Measurements from ENCODE around the gene PPFIA4.
"Not testable (repeated sequence)": the region's sequence is repeated elsewhere in the genome, so short reads cannot be mapped to it uniquely, and the experiment has no call there.

PPFIA4 gene

DNA sequence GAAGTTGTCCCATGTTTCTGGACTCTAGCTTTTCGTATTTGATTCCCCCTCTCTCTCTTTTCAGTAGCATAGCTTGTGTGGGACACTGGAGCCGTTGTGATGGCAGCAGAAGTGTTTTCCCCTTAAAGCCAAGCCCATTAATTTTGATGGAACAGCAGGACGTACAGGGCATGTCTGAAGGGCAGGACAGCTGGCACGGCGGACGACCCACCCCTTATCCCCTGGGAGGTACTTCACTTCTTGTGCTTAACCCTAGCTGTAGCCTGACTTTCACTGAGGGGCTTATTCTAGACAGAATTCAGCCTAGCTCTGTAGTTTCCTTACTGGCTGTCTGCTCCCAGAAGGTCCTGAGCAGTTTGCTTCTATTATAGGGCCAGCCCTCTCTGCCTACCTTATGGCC is 8.6 kb upstream of the PPFIA4 start:
- DNase-seq = peak; percentile 96

DNA sequence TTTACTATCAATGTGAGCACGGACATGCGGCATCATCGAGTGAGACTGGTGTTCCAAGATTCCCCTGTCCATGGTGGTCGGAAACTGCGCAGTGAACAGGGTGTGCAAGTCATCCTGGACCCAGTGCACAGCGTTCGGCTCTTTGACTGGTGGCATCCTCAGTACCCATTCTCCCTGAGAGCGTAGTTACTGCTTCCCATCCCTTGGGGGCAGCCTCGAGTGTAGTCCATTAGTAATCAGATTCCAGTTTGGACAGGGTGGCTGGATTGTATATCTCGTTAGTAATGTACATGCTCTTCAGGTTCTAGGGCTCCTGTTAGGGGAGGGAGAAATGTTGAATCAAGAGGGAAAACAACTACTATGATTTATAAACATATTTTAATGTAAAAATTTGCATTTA is 3.4 kb upstream of the PPFIA4 start:
- not testable (repeated sequence) for DNase-seq

DNA sequence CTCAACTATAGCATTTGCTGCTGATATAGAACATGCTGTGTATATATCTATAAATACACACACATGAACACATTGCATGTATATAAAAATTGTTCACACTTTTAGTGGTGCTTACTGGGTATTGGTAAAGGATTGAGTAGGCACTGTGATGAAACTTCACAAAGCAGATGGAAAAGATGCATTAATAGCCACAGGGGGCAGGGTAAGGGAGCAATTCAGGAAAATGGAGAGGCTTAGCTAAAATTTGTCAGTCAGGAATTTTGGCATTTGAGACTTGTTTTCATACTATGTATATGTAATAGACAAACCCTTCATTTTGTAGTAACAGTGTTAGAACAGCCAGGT is 633 bp upstream of the PPFIA4 start:
- no peak for DNase-seq

DNA sequence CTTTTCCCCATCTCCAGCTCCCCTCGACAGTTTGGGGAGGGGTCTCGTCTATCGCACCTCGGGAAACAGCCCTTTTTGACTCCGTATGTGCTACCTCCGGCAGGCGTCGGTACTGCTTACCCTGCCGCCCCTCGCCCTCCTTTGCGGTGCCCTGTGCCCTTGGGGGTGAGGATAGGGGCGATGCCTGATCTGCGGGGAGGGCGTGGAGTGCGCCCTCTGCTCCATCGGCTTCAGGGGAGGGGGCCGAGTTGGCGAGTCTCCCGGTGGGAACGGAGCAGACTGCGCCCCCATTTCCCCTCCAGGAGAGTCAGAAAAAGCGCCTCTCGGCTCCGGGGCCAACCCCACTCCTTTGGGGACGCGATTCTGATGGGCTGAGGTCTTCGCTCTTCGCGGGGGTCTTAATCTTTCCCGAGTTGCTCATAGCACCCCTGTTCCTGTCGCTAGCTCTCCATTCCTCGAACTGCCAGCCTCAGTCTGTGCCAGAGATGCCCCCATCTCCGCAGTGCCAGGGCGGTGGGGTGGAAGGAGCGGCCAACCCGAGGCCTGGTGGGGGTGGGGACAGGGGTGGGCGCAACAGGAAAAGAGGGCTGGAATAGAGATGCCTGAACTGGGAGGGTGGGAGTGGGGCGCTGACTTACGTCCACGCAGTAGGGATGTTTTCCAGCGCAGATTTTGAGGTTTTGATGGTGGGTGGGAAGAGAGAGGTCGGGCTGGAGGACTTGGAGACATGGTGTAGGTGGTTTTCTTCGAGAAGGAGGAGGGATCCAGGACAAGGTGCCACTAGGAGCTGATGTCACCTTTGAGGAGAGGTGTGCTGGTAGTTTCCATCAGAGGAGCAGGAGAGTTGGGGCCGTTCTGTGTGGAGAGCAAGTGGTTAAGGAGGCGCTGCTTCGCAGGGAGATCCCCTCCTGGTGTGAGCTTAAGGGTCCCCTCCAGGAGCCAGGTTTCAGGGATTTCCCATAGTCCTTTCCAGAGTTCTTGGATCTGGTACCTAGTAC is 674 bp downstream of the PPFIA4 start:
- no peak for DNase-seq

DNA sequence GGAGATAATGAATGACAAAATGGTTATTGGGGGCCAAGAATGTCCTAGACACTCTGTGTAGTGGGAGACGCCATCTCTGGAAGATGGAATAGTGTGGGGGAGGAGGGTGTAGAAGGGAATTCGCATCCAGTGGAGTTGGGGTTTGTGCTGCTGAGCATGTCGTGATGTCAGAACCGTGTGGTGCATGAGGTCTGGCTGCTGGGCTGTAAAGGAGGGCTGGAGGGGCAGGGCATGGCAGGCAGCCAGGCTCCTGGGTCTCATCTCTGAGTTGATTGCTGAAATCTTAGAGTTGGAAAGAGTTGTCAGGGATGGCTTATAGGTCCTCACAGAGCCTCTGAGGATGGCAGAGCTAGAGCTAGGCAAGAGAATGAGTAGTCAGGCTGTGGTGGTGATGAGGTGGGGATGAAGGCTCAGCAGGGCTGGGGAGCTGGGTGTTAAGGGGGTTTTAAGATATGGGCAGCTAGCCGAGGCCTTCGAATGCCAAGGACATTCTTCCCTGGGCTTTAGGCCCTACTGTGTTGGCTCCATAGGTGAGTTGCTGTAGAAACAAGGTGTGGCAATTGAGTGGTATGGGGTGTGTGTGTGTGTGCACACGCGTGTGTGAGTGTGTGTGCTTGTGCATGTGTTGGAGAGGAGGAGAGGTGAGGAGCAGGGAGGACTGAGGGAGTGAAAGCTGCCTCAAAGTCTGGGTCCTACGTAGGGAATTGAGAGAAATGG is 1.9 kb downstream of the PPFIA4 start:
- DNase-seq = no peak

DNA sequence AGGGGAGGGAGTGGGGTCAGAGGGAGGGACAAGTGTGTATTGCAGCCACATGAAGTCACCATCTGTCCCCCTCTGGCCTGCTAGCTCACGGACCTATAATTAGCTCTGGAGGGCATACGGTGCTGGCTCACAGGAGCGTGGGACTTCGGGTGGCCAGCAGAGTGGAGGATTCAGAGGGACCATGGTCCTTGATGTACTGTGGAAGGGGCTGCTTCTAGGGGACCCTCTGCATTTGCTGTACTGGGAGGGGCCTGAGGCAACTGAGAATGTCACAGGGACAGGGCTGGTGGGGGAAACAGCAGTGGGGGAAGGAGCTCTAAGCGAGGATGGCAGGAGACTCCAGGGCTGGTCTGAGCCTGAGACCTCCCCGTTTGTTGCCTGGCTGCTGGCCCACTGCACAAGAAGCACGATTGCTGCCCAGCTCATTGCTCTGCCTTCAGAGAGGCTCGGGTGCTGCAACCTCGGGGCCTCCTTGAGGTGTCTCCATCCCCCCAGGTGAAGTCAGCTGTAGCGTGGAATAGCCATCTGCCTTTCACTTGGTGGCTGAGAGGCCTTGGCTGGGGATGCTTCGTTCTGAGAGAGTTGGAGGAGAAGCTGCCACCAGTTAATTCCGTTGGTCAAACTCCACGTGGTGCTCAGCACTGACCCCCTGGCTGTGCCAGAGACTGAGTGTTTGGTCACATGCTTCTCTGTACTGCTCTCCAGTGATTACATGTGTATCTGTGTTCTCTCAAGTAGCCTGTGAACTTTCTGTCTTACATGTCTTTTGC is 2.7 kb downstream of the PPFIA4 start:
- DNase-seq = peak; percentile 28

DNA sequence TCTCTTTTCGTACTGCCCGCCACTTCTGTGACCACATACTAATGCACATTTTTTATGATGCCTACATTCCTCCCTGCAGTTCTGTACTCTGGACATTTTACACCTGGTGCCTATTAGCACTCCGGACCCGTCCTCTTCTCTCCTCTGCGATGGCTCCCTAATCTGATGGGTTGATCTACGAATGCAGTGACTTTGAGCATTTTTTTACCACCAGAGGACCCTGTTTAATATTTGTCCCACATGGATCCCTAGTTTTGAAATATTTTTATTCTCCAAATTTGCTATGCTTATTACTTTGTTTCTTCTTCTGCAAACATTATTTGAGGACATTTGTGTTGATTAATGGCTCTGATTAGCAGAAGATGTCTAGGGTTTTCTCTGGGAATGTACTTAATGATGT is 5.2 kb downstream of the PPFIA4 start:
- no peak for DNase-seq

DNA sequence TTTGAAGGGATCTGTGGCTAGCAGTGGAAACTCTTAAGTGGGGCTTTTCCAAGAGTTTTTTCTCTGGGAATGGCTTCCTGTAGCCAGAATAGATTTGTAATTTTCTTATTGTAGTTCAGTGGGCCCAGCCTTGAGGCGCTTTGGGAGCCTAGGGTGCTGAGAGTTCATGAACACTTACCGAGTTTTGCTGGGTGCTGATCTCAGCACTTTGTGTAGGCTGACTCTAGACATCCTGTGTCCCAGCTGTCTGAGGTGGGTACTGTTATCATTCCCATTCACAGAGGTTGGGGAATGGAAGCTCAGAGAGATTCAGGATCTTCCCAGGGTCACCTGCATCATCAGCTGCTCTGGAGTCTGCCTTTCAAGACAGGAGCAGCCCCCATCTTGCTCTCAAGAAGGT is 7.0 kb downstream of the PPFIA4 start:
- DNase-seq = no peak

DNA sequence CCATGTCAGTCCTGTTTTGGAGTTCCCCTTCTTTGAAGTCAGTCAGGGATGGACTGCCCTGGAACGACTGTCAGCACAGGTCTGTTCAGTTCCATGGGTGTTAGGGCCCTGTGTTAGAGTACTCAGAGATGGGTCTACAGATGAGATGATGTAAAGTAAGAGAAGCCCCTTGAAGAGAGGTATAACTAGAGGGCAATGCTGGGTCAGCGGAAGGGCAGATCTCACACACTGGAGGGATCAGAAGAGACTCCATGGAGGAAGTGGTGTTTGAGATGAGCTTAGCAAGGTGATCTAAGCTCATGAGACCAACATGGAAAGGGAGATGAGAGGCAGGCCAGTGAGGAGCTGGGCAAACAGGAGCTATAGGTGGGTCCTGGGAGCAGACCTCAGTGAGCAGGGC is 7.6 kb downstream of the PPFIA4 start:
- no peak for DNase-seq

DNA sequence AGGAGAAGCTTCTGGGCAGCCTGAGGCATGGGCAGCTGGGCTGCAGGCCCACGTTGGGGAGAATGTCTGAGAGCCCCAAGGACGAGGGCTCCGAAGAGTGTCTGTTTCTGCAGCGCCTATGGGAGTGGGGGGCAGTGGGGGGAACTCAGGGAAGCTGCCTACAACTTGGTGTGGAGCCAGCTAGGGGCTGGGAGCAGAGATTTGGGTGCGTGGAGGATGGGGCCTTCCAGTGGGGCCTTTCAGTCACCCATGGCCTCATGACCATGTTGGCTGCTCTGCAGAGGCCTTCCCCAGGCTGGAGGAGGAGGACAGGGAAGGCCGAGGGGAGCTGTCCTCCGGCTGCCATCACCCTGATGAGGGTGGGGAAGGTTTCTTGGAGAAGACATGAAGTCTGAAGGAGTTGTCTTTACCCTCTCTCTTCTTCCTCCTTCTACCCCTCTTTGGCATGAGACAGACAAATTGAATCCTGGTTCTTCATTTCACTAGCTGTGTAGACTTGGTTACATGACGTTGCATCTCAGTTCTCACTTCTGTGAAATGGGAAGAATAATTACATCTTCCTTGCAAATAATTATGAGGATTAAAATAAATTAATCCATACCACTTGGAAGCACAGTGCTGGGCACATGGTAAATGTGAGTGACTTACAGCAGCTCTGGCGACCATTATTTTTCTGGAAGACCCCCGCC is 8.3 kb downstream of the PPFIA4 start:
- no peak for DNase-seq

DNA sequence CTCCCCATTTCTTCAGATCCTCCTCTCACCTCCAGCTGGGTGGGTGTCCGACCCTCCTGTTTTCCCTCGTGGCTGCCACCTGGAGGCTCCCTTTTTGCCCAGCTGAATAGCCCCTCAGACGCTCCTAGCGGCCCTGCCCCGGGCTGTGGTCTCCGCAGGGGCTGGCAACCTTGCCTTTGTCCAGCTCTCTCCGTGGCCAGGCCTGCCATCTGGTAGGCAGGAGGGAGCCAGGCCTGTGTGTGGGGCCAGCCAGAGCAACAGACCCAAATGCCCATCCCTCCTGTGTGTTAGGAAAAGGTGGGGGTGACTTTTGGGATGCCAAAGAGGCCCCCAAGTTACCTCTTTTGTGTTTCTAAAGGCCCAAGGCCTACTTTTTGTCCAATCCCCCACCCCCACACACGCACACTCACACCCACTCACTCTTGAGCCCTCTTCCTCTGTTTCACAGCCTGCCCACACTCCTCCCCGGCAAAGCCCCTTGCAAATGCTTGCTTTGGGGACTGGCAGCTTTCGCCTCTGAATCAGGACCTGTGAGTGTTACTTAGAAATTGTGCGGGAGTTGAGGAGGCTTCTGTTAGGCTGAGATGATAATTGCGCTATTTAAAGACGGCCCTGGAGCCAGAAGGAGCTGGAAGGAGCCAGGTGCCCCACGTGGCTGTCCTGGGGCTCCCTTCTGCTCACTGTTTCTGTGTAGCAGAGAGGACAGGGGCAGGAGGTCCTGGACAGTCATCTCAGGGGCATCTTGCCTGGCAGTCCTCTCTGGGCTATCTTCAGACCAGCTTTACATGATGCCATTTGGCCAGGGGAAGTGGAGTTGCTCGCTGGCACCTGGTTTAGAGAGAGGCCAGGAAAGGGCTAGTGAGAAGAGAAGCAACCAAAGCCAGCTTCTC is 9.1 kb downstream of the PPFIA4 start:
- no peak for DNase-seq

DNA sequence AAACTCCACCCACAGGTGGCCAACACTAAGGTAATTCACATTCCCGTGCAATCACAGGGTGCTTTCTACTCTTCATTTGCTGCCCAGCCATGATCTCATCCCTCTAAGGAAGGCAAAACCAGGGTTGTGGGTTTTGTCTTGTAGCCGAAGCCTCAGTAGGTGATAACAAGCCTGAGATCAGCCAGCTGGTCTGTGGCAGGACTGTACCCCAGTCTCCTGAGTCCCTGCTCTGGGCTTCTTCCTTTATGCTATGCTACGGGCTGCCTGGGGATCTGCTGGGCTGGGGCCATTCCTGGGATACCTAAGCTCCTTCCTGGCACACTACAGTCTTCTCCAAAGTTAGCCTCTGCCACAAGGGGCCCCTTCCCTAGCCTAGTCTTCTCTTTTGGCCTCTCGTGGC is 9.8 kb downstream of the PPFIA4 start:
- DNase-seq = no peak

DNA sequence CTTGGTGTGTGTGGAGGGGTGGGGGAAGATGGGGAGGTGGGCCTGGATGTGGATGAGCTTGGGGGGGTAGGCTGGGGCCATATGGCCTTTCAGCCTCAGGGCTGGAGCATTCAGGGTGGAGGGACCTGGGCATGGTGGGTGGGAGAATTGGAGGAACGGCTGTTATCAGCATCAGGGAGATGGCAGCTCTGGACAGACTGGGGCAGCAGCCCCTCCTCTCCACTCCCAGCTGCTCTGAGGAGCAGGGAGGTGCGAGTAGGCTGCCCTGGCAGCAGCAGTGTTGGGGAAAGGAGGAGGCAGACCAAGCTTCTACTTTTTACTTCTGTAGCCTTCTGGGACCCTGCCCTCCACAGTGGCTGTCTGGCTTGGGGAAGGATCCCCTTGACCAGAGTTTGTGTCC is 10.2 kb downstream of the PPFIA4 start:
- no peak for DNase-seq

DNA sequence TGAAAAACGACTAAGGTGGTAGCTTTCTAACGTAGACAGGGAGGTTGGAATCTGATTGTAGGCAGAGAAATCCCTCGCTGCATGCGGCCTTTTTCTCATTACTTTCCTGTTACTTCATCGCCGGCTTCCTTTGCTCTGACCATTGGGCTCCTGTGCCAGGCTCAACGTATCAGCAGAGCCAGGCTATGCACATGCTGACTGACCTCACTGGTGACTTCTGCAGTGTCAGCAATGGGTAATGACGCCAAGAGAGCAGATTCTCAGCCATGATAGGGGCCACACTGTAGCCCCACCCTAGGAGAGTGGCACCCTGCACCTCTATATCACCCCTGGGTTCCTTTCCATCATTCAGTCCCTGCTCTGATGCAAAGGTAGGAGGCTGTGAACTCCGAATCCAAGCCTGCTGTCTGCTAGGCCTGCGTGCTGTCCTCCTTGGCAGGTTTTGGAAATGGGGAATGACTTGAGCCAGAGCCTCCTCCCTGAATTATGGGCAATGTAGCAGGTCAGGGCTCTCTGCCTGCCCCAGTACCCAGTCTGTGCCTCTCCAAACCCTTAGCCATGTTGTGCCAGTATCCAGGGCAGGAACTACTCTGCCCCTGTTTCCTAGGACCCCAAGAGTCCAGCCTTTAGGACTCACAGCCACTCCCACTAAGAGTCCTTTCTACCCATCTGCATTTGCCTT is 11.4 kb downstream of the PPFIA4 start:
- no peak for DNase-seq

DNA sequence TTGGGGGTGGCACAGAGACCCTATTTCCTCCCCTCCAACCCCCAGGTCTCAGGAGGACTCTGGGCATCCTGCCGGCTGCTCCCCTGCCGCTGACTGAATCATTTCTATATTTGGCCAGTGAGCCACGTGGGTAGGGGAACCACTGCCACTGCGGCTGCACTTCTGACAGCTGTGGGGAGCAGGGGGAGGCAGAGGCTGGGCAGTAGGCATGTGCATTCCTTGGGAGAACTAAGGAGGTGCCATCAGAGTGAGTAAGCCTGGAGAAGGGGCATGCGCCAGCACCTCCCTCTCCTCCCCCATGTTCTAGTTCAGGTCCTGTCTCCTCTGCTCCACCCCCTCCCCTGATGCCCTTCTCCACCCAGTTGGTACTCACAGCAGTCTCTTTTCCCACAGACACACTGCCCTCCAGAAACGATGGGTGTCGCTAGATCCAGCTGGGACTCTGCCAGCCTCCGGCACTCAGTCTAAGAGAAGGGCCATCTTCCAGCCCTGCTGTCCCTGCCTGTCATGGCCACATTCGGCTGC is 12.0 kb downstream of the PPFIA4 start:
- no peak for DNase-seq

DNA sequence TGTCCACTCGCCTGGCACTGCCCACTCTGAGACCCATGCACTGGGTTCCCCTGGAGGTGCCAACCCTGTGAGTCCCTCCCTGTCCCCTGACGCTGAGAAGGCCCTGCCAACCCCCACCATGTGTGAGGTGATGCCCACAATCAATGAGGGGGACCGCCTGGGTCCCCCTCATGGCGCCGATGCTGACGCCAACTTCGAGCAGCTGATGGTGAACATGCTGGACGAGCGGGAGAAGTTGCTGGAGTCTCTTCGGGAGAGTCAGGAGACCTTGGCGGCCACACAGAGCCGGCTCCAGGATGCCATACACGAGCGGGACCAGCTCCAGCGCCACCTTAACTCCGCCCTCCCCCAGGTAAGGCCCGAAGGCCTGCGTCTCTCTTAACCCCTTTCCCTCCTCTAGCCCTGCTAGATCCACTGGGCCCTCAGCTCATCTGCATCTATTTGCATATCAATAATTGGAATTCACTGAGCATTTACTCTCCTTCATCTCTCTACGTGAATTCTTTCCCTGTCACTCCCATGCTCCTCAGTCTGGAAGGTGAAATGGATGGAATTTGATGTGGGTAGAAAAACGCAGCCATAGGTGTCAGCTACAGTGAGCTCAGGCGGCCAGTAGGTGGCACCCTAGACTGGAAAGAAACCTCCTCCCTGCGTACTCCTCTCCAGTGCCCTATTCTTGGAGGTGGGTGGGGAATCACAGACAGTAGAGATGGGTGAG is 12.8 kb downstream of the PPFIA4 start:
- no peak for DNase-seq

DNA sequence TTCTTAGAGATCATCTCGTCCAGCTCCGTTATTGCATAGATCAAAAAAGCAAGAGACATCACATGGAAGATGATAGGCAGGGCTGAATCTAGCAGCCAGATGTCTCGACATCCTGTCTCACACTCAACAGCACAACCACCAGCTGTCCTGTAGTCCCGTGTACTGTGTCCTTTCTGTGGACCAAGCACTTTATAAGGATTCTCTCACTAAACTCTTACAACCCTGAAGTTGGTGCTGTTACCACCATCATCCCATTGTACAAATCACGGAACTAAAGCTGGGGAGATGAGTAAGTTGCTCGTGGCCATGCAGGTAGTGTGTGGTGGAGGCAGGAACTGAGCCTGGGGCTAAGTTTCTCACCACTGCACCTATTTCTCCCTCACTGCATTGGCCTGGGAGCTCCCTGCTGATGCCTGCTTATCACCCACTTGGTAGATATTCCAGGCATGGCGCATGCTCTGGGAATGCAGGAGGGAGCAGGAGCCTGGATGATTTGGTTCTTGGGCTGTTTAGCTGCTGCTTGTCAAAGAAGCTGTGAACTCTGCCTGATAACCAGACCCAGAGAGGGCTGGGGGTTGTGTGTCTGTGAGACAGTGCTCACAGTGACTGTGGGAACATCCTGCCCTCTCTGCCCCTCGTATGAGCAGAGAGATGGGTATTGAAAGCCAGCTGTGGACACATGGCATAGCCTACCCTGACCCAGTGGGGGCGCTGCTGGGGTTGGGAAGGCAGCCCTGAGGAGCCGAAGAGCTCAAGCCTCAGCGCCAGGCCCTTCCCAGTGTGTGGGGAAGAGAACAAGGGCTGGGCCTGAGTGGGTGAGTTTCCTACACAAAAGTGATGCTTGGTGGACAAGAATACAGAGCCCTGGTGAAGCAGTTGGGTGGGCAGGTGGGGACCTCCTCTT is 13.6 kb downstream of the PPFIA4 start:
- peak; percentile 77 for DNase-seq

DNA sequence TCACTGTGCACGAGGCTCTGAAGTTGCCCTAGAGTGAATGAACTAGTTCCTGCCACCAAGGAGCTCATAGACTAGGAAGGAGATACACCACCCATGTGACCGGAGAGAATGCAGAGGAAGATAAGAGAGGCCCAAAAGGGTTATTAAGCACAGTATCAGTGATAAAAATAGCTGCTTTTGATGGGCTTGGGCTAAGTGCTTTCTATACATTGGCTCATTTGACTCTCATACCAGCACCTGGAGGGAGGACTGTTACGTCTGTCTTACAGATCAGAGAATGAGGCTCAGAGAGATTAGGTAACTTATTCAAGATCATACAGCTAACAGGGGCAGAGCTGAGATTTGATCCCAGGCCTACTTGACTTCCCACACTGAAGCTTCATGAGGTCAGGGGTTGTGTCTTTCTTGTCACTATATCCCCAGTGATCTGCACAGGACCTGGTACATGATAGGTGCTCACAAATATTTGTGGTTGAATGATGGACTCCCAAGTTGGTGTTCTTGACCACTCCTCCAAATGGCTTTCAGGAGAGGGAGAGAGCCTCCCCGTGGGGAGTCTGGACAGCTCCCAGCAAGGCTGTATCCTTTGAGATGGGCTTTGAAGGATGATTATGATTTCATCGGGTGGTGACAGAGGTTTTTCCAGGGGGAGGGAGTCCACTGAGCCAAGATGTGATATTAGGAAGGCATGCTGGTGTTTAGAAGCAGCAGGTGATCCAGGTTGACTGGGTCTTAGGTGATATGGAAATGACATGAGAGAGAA is 14.4 kb downstream of the PPFIA4 start:
- no peak for DNase-seq

All from NCI-H524 treated with DMSO at 0.1 percent for 48 hours (cell line).